ENCODE measurements around the gene TENM3. TPM values are rescaled to one million over a fixed set of nuclear protein-coding genes. Genes with fewer than 3 reads are reported as not detected.

Gene TENM3
- total RNA-seq, 1 experiment from 2014 or later, result 71.0 TPM

DNA sequence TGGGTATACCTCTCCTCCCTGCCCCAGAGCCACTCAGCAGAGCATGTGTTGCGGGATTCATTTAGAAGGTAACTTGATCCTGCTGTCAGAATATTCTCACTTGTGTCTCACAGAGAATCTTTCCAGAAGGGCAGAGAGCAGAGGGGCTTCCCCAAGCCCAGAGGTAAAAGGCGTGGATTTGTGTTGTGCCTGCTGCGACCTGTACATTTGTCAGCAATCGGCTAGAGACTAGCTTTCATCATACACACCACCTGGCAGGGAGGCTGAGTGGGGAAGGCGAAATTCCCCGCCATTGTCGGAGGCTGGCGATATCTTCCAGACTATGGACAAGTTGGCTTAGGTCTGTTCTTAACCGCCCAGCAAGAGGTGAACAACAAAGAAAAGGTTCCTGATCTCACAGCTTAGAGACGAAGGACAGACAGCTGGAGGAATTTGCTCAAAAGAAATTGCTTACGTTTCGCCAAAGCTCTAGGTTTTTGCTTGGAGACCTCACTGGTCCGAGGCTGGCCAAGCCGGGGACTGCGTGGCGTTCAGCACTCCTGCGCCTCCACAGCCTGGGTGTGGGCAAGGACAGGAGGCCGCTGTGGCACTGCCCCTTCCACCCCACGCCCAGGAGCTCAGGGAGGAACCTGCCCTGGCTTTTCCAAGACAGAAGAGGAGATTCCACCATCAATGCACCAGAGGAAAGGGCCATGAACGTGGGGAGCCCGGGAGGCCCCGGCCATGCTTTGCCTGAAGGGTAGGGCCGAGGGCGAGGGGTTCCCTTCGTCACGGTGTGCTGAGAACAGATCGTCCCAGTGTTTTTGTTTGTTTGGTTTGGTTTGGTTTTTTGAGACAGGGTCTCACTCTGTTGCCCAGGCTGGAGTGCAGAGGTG lies 604.6 kb downstream of the TENM3 start:
- H3K9me3 Mint-ChIP-seq, result peaks cover 4% of the 10 kb centered on the region

DNA sequence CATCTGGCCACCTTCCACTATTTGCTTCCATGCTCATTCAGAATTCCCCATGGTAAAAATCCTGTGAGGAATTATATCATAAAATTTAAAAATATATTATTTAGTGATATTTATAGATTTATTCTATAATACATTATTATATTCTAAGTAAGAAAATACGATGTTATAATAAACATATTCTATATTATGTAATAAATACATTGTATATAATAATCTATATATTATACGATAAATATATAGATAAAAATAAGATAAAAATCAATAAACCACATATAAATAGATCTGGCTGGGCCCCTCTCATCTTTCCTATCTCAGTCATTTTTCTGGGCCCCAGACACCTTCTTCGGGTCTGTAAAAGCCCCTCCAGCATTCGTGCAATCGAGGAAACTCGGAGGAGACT lies 605.5 kb downstream of the TENM3 start:
- Mint-ChIP-seq H3K4me3 (no peak overlapping the region), H3K27ac (no peak overlapping the region), H3K36me3 (peaks cover 9% of the 10 kb centered on the region), H3K9me3 (peaks cover 11% of the 10 kb centered on the region), H3K27me3 (ENCODE audit: low read depth) (no peaks in the 10 kb centered on the region), H3K4me1 (peaks cover 9% of the 10 kb centered on the region)
- no peak for DNase-seq (ENCODE audit: low spot score)
- no peak for ATAC-seq
- CTCF ChIA-PET, result no interaction called here
- POLR2A ChIA-PET, result no interaction called here
- TF ChIP-seq HMGA2 (CRISPR knock-in tag; IDR thresholded peaks at IDR 0.05) (peak; percentile 94), ZNF138 (CRISPR knock-in tag; conservative IDR thresholded peaks at IDR 0.05) (no peak), JUN (CRISPR knock-in tag; IDR thresholded peaks at IDR 0.05) (no peak), CBFB (CRISPR knock-in tag; IDR thresholded peaks at IDR 0.05; ENCODE audit: low read depth) (no peak)
- TF ChIP-seq, protein P1, sequence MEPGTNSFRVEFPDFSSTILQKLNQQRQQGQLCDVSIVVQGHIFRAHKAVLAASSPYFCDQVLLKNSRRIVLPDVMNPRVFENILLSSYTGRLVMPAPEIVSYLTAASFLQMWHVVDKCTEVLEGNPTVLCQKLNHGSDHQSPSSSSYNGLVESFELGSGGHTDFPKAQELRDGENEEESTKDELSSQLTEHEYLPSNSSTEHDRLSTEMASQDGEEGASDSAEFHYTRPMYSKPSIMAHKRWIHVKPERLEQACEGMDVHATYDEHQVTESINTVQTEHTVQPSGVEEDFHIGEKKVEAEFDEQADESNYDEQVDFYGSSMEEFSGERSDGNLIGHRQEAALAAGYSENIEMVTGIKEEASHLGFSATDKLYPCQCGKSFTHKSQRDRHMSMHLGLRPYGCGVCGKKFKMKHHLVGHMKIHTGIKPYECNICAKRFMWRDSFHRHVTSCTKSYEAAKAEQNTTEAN (CRISPR knock-in tag; IDR thresholded peaks at IDR 0.05), result no peak

More for the DNA sequence above, 604.6 kb downstream of the TENM3 start:
- Mint-ChIP-seq H3K27ac (no peak overlapping the region), H3K36me3 (peaks cover 3% of the 10 kb centered on the region), H3K4me1 (peaks cover 16% of the 10 kb centered on the region), H3K27me3 (ENCODE audit: low read depth) (no peaks in the 10 kb centered on the region), H3K4me3 (no peak overlapping the region)
- TF ChIP-seq, protein P2, sequence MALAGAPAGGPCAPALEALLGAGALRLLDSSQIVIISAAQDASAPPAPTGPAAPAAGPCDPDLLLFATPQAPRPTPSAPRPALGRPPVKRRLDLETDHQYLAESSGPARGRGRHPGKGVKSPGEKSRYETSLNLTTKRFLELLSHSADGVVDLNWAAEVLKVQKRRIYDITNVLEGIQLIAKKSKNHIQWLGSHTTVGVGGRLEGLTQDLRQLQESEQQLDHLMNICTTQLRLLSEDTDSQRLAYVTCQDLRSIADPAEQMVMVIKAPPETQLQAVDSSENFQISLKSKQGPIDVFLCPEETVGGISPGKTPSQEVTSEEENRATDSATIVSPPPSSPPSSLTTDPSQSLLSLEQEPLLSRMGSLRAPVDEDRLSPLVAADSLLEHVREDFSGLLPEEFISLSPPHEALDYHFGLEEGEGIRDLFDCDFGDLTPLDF (CRISPR knock-in tag; IDR thresholded peaks at IDR 0.05), result no peak
- TF ChIP-seq GABPB1 (CRISPR knock-in tag; IDR thresholded peaks at IDR 0.05) (no peak), ZNF416 (CRISPR knock-in tag; IDR thresholded peaks at IDR 0.05) (no peak), ZNF671 (CRISPR knock-in tag; IDR thresholded peaks at IDR 0.05) (no peak), JUN (CRISPR knock-in tag; IDR thresholded peaks at IDR 0.05) (no peak), MYBL2 (CRISPR knock-in tag; IDR thresholded peaks at IDR 0.05) (no peak), GRHL2 (CRISPR knock-in tag; IDR thresholded peaks at IDR 0.05; ENCODE audit: insufficient replicate concordance, severe bottlenecking) (no peak), ZNF263 (CRISPR knock-in tag; IDR thresholded peaks at IDR 0.05; ENCODE audit: low read depth) (no peak)
- TF ChIP-seq, protein P3, sequence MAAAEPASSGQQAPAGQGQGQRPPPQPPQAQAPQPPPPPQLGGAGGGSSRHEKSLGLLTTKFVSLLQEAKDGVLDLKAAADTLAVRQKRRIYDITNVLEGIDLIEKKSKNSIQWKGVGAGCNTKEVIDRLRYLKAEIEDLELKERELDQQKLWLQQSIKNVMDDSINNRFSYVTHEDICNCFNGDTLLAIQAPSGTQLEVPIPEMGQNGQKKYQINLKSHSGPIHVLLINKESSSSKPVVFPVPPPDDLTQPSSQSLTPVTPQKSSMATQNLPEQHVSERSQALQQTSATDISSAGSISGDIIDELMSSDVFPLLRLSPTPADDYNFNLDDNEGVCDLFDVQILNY (CRISPR knock-in tag; IDR thresholded peaks at IDR 0.05), result no peak
- TF ChIP-seq, protein P4, sequence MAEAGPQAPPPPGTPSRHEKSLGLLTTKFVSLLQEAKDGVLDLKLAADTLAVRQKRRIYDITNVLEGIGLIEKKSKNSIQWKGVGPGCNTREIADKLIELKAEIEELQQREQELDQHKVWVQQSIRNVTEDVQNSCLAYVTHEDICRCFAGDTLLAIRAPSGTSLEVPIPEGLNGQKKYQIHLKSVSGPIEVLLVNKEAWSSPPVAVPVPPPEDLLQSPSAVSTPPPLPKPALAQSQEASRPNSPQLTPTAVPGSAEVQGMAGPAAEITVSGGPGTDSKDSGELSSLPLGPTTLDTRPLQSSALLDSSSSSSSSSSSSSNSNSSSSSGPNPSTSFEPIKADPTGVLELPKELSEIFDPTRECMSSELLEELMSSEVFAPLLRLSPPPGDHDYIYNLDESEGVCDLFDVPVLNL (CRISPR knock-in tag; IDR thresholded peaks at IDR 0.05; ENCODE audit: borderline replicate concordance, low read depth), result no peak
- TF ChIP-seq, protein P5, sequence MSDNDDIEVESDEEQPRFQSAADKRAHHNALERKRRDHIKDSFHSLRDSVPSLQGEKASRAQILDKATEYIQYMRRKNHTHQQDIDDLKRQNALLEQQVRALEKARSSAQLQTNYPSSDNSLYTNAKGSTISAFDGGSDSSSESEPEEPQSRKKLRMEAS (CRISPR knock-in tag; IDR thresholded peaks at IDR 0.05), result no peak
- ChIA-PET CTCF (no interaction called here), POLR2A (no interaction called here)
- no peak for ATAC-seq
- no peak for DNase-seq (ENCODE audit: low spot score)
